Measurements from ENCODE around the gene MRPL38.

MRPL38 gene

DNA sequence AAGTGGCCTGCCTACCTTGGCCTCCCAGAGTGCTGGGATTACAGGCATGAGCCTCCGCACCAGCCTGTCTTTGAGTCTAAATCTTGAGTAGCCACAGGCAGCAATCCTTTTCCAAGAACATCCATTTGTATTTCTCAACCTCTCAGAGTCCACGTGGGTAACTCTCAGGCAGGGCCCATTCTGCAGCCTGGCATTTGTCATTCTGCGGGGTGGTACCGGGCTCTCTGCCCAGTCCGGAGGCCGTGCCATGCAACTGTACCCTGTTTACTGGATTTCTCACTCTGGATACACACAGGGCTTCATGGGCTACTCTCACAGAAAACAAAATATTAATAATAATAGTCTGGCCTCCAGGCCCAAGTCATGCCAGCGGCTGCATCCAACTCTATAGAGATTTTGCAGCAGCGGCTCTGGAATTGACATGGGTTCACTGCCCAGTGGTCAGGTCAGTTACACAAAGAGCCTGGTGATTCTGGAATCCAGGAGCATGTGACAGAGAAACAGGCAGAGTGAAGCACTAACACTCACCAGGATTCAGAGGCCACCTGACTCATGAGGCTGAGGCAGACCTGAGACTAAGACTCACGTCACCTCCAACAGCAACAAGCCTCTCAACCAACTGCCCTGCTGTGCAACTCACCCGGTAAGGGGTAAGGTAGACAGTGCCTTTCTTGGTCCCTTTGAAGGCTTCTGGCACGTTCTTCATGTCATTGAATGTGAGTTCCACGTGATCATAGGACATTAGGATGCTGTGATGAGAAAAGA, 53.6 kb downstream of the MRPL38 start:
- no peak for DNase-seq

DNA sequence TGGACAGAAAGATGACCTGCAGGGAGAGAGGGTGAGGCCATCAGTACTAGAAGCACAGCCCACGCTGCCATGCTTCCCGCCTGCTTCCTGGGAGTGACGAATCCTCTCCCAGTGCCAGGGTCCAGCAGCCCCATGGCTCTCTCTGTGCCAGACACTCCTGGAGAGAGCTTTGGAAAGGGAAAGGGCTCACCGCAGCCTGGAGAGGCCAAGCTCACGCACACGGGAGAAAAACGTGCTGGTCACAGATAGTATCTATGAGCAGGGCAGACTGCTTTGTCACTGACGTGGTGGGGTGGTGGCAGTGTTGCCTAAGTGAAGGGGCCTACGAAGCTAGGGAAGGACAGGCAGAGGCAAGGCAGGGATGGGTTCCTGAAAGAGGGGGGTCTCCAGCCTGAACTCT, 55.0 kb downstream of the MRPL38 start:
- no peak for DNase-seq

DNA sequence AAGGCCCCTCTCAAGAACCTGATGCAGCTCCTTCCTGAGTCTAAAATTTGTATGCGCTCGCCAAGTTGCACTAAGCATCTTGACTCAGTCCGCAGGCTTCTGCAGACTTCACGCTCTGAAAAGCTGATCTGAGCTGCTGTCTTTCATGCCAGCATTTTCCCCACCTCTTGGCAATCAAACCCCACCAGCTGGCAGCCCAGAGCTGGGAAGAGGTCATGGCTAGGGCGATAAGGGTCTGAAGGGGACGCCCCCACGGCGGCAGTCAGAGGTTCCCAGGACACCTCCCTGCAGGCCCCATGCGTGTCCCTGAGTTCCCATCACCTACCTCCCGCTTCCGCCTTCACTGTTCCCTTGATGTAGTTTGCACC, 55.4 kb downstream of the MRPL38 start:
- no peak for DNase-seq

Data from CD4-positive, alpha-beta T cell treated with Interleukin-15 for 1 hour (primary cell).